Activated CD4-positive, CD25-positive, alpha-beta regulatory T cell treated with anti-CD3 and anti-CD28 coated beads, Interleukin-2, amount 50 U/mL, for 24 hours (primary cell): Measurements from ENCODE around the gene MIGA2.
A peak's percentile ranks its signal among the peaks of the same experiment; 100 is the strongest.

Experiments
- ATAC-seq, 2 donors: fragments of 150-1000 bp; cut with Tn5 transposase; one replicate each; pipeline ENCODE4 v1.10.0; 2021; ENCODE audit warnings: mild to moderate bottlenecking in 1 of 2, moderate library complexity in 1 of 2

The MIGA2 gene

GRCh38 chr9:129037767-129038098 is 1.3 kb downstream of the MIGA2 start:
- ATAC-seq = no peak

DNA sequence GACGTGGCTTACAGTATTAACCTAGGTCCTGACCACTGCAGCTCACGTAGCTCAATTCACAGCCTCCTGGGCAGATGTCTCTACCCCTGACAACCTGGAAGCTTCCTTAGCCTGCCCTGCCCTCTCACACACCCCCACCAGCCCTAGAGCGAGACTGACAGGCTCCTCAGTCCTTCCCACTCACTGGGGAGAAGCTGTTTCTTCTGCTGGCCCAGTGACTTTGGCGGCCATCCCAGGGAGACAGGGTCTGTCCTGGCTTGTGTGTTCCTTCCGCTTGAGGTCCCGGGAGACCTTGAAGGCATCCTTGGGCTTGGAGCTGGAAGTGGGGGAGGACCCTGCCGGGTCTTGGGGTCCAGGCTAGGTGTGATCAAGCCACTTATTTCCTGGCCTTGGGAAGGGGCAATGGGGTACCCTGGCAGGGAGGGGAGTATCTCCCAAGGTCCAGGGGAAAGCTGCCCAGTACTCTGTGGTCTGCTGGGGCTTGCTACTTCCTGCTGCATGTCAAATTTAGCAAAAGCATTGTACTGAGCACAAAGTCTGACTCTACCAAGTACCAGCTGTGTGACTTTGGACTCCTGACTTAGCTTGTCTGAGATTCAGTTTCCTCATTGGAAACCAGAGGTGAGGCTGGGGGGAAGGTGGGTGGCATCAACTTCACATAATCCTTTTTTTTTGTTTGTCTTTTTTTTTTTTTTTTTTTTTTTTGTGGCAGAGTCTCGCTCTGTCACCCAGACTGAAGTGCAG is 1.9 kb downstream of the MIGA2 start:
- ATAC-seq = no peak

- ATAC-seq = no peak
Observed at GRCh38 chr9:129040113-129040643, 3.8 kb downstream of the MIGA2 start.

- ATAC-seq = no peak
Observed at GRCh38 chr9:129042016-129042415, 5.6 kb downstream of the MIGA2 start.

DNA sequence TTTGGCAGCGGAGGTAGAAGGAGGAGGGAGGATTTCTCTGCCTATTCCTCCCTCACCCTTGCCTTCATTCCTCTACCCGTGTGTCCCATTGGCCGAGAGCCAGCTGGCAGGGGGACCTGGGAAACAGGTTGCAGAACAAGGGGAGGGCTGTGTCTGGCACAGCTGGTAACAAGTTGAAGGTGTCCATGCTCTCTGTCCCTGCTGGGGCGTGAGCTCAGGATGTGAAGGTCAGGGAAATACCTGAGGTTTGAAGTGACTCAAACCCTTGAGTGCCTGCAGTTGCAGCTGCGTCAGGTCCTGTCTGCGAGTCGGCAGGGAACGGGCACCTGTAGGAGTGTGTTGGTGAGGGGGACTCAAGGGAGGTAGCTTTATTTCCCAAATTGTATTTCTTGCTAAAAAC is 16.2 kb downstream of the MIGA2 start:
- ATAC-seq = no peak

- ATAC-seq = no peak
Observed at GRCh38 chr9:129053020-129053419, 16.6 kb downstream of the MIGA2 start.

- ATAC-seq = no peak
Observed at GRCh38 chr9:129054163-129054851, 17.9 kb downstream of the MIGA2 start.

GRCh38 chr9:129058965-129059795 is 22.8 kb downstream of the MIGA2 start:
- ATAC-seq = no peak

DNA sequence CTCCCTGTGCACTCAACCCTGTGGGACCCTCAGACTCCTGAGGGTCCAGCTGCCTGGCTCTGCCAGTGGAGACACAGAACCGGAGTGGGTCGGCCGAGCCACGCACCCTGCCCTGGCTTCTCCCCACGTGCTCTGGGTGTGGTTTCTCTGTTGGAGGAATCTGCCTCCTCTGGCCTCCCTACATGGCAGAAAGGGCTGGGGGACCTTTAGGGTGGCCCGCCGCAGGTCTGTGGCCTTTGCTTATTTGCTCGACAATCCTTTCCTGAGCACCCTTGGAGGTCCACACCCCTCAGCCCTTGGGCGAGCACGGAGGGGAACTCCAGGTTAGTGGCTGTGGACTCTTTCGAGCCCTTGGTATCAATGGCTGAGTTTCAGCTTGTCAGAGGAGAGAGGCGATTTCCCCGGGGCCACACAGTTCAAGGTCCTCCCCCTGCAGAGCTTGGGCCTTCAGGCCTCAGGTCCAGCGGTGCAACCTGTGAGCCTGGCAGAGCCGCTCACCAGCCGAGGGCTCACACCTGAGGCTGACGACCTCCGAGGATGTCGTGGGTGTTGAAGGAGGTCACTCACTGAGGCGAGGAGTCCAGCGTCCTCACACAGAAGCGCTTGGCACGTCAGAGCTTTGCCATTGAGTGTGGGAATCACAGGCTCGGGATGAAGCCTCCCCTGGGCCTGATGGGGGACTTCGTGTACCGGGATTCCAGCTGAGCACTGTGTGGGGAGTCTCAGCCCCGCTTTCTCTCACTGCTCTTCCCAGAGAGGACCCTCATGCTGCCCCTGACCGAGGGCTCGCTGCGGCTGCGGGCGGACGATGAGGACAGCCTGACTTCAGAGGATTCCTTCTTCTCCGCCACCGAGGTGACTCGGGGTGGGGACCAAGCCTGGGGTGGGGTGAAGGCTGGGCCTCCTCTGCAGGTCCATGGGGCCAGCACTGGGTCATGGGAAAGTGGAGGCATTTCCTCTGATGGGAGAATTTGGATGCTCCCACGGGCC is 23.7 kb downstream of the MIGA2 start:
- no peak for ATAC-seq

- ATAC-seq = no peak
Observed at GRCh38 chr9:129060991-129061390, 24.6 kb downstream of the MIGA2 start.

DNA sequence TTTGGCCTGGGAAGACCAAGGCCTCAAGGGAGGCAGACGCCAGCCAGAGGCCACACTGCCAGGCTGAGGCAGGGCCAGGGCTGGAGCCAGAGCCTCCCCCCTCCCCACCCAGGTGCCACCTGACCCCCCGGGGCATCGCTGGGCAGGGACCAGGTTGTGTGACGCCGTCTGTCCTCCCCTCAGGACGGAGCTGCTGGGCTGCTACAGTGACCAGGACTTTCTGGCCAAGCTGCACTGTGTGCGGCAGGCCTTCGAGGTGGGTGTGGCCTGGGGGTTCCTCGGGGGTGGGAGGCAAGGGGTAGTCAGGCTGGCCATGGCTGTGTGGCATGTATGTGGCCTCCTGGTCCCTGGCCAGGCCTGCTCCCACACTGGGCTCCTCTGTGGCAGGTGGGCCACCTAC is 26.6 kb downstream of the MIGA2 start:
- ATAC-seq = no peak

- ATAC-seq = no peak
Observed at GRCh38 chr9:129064499-129064908, 28.1 kb downstream of the MIGA2 start.

- ATAC-seq = no peak
Observed at GRCh38 chr9:129068110-129068509, 31.7 kb downstream of the MIGA2 start.

GRCh38 chr9:129068990-129069861 is 32.8 kb downstream of the MIGA2 start:
- peak; percentile 89 to 90 for ATAC-seq

GRCh38 chr9:129069862-129070641 is 33.6 kb downstream of the MIGA2 start:
- ATAC-seq = no peak

DNA sequence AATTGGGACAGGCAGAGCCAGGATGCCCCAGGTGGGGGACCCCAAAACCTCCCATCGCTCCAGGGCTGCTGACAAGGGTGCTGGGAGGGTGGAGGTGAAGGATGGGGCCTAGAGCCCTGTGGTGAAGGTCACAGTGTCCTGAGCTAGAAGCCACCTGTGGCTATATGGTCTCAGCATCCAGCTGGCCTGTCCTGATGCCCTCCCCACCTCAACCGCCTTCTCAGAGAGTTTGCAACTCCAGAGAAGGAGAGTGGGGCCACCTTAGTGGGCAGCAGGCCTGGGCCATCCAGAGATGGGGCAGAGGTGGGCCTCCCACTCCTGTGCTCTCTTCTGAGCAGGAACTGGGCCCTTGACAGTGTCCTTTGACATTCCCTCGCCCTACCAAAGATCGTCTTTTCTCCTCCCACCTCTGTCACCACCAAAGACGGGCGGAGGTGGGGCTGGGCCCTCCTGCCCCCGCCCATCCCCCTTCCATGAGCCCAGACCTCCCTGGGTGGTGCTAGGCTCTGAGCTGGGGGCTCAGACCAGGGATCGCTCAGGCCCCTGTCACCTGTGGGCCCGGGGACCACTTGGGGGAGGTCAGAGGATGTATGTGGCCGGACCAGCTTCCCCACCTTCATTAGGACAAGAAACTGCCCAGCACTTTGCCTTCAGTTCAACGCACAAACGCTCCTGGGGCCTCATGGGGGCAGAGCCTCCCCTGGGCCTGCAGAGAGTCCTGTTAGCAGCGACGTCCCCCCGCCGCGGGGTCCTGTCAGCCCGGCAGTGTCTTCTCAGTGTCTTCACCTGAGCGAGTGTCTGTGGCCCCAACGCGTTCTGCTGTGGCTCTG is 34.5 kb downstream of the MIGA2 start:
- no peak for ATAC-seq

DNA sequence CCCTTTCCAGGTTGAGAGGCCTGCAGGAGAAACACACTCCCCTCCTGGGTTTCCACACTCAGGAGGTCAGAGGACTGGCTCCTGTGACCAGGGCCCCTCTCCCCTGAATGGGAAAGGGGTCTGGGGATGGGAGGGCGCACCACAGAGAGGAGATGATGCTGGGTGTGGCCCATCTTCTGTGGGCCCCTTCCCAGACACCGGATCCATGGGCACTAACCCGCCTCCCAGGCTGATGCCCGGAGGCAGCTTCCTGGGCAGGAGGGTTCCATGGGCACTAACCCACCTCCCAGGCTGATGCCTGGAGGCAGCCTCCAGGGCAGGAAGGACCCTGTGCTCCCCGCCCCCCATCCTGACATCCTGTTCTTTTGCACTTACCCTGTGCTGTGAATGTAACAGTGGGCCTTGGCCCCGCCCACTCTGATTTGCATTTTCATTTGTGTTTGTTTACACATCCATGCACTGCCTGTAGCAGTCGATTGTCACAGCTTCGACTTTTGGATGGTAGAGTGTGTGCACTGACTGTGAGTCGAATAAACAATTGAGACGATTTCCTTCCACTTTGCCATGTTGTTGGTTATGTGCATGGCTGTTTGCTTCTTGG is 35.2 kb downstream of the MIGA2 start:
- no peak for ATAC-seq

- ATAC-seq = no peak
Observed at GRCh38 chr9:129072171-129072570, 35.7 kb downstream of the MIGA2 start.

DNA sequence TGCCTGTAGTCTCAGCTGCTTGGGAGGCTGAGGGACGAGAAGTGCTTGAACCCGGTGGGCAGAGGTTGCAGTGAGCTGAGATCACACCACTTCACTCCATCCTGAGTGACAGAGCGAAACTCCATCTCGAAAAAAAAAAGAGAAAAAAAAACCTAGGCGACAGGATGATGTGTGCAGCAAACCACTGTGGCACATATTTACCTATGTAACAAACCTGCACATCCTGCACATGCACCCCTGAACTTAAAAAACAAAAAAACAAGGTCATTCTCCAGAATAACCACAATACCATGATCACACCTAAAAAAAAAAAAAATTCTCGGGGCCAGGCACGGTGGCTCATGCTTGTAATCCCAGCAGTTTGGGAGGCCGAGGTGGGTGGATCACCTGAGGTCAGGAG is 37.0 kb downstream of the MIGA2 start:
- ATAC-seq = no peak
